K562 (cell line): ENCODE data around the gene LSM8. TPM values are rescaled to one million over a fixed set of nuclear protein-coding genes. Genes with fewer than 3 reads are reported as not detected.
A peak's percentile ranks its signal among the peaks of the same experiment; 100 is the strongest.

Experiments
- CBFA2T2 ChIP-seq: fragments of 450-650 bp; conservative IDR thresholded peaks from 2 replicates; pipeline ENCODE4 v1.6.1; 2017; ENCODE audit warnings: mild to moderate bottlenecking
- CBX3 ChIP-seq, 2 experiments: IDR thresholded peaks; 1 replicate in 1 of 2; 2 replicates in 1 of 2; pipeline ENCODE4 v1.6.1; 2012; ENCODE audit warnings: inconsistent platforms in 2 of 2, low read length in 2 of 2, borderline replicate concordance in 1 of 2, control low read depth in 1 of 2
- CREB1 ChIP-seq, 2 experiments: sonication (generic) in 1 of 2; formaldehyde crosslinking in 1 of 2; IDR thresholded peaks; 2 replicates each; pipeline versions ENCODE4 v1.6.1 to v1.8.0; 2012 to 2022; ENCODE audit warnings: inconsistent platforms in 1 of 2, mild to moderate bottlenecking in 1 of 2, missing genetic modification reagents in 1 of 2, moderate library complexity in 1 of 2
- ELF1 ChIP-seq: fragments of 200-800 bp; sonication (Bioruptor generic); IDR thresholded peaks from 2 replicates; pipeline ENCODE4 v1.6.1; 2016; ENCODE audit warnings: missing genetic modification characterization, missing compliant biosample characterization
- ESRRA ChIP-seq: fragments of 450-650 bp; IDR thresholded peaks from 2 replicates; pipeline ENCODE4 v1.6.1; 2014; ENCODE audit warnings: low read depth, mild to moderate bottlenecking, moderate library complexity, borderline replicate concordance
- GABPB1 ChIP-seq: sonication (generic); formaldehyde crosslinking; IDR thresholded peaks from 2 replicates; pipeline ENCODE4 v1.8.0; 2022; ENCODE audit warnings: mild to moderate bottlenecking, missing genetic modification reagents
- GATAD2B ChIP-seq: fragments of 450-650 bp; IDR thresholded peaks from 2 replicates; pipeline ENCODE4 v1.6.1; 2017; ENCODE audit warnings: mild to moderate bottlenecking, borderline replicate concordance
- IRF2 ChIP-seq: sonication (generic); formaldehyde crosslinking; IDR thresholded peaks from 2 replicates; pipeline ENCODE4 v1.8.1; 2022; ENCODE audit warnings: mild to moderate bottlenecking, missing genetic modification reagents
- JUN ChIP-seq, 2 experiments: sonication (generic) in 1 of 2; formaldehyde crosslinking in 1 of 2; IDR thresholded peaks; 2 replicates each; pipeline versions ENCODE4 v1.6.1 to v1.8.0; 2012 to 2022; ENCODE audit warnings: borderline replicate concordance in 2 of 2, mild to moderate bottlenecking in 2 of 2, improper control_type of control experiment in 1 of 2, low read depth in 1 of 2, low read length in 1 of 2, missing genetic modification reagents in 1 of 2
- POLR2H ChIP-seq: IDR thresholded peaks from 2 replicates; pipeline ENCODE4 v1.6.1; 2016; ENCODE audit warnings: missing genetic modification characterization, low read depth, mild to moderate bottlenecking, control low read depth, missing compliant biosample characterization, moderate library complexity
- PRMT5 ChIP-seq: sonication (generic); formaldehyde crosslinking; IDR thresholded peaks from 2 replicates; pipeline ENCODE4 v1.5.0; 2020; ENCODE audit warnings: missing genetic modification reagents
- RUNX1 ChIP-seq: sonication (generic); IDR thresholded peaks from 2 replicates; pipeline ENCODE4 v1.6.1; 2016; ENCODE audit warnings: antibody characterized with exemption, low read depth
- SIRT6 ChIP-seq: IDR thresholded peaks from one replicate; pipeline ENCODE4 v1.6.1; 2012; ENCODE audit warnings: low read depth, mild to moderate bottlenecking, control low read depth, inconsistent platforms, low read length, moderate library complexity
- SMAD4 ChIP-seq: fragments of 250-450 bp; sonication (Bioruptor Pico); conservative IDR thresholded peaks from 2 replicates; pipeline ENCODE4 v1.8.0; 2021; ENCODE audit warnings: inconsistent platforms, mild to moderate bottlenecking, moderate library complexity
- TARDBP ChIP-seq: fragments of 450-650 bp; IDR thresholded peaks from 2 replicates; pipeline ENCODE4 v1.6.1; 2016
- ZBTB8A ChIP-seq: fragments of 450-650 bp; IDR thresholded peaks from 2 replicates; pipeline ENCODE4 v1.6.1; 2018; ENCODE audit warnings: mild to moderate bottlenecking, moderate library complexity; ENCODE audit not compliant: partially characterized antibody
- ZNF121 ChIP-seq: sonication (generic); formaldehyde crosslinking; conservative IDR thresholded peaks from 2 replicates; pipeline ENCODE4 v1.8.0; 2022; ENCODE audit warnings: missing genetic modification reagents
- ZNF408 ChIP-seq: fragments of 250-450 bp; sonication (Bioruptor Pico); IDR thresholded peaks from 2 replicates; pipeline ENCODE4 v1.4.0; 2020; ENCODE audit warnings: low read depth, mild to moderate bottlenecking, moderate library complexity
- ZNF586 ChIP-seq: fragments of 450-650 bp; formaldehyde crosslinking; conservative IDR thresholded peaks from 2 replicates; pipeline ENCODE4 v1.4.0; 2020; ENCODE audit warnings: mild to moderate bottlenecking, moderate library complexity
- ZNF77 ChIP-seq: fragments of 250-450 bp; sonication (Bioruptor Pico); IDR thresholded peaks from 2 replicates; pipeline ENCODE4 v1.5.0; 2020
- ZNF785 ChIP-seq: fragments of 250-450 bp; sonication (Bioruptor Pico); IDR thresholded peaks from 2 replicates; pipeline ENCODE4 v1.4.0; 2020; ENCODE audit warnings: mild to moderate bottlenecking
- polyA plus RNA-seq, 8 experiments: library from polyadenylated mRNA; depleted of rRNA in 4 of 8; stranded (reverse) in 5 of 8; unstranded in 3 of 8; fragments of >200 nt; fragmentation: Nextera tagmentation in 2 of 8; fragmentation: Illumina TruSeq in 1 of 8; extraction: Ambion mirVana in 2 of 8; extraction: Trizol in 1 of 8; gene quantifications; 2 replicates each; pipeline versions ENCODE4 v1.2.1 to v1.2.3, GENCODE V29; 2011 to 2014; ENCODE audit warnings: inconsistent platforms in 1 of 8, missing spikeins in 1 of 8
- total RNA-seq, 7 experiments: library from RNA; depleted of rRNA in 6 of 7; stranded (reverse); fragments of >200 nt in 6 of 7; fragmentation: Illumina TruSeq in 2 of 7; extraction: Trizol in 2 of 7; gene quantifications; 2 replicates each; pipeline versions ENCODE4 v1.2.1 to v1.2.3, GENCODE V29; 2011 to 2021; ENCODE audit warnings: low replicate concordance in 1 of 7
- TF ChIP-seq, protein P1 (sequence below): fragments of 450-650 bp; IDR thresholded peaks from 2 replicates; pipeline ENCODE4 v1.6.1; 2016; ENCODE audit warnings: missing biosample characterization, missing genetic modification characterization
- TF ChIP-seq, protein P2 (sequence below): fragments of 450-650 bp; formaldehyde crosslinking; IDR thresholded peaks from 2 replicates; pipeline ENCODE4 v1.4.0; 2022; ENCODE audit warnings: missing genetic modification characterization
- TF ChIP-seq, protein P3 (sequence below): fragments of 450-650 bp; IDR thresholded peaks from 2 replicates; pipeline ENCODE4 v1.6.1; 2016; ENCODE audit warnings: low read depth, mild to moderate bottlenecking, moderate library complexity
- TF ChIP-seq, protein P4 (sequence below): fragments of 450-650 bp; formaldehyde crosslinking; IDR thresholded peaks from 2 replicates; pipeline ENCODE4 v1.4.0; 2020; ENCODE audit warnings: mild to moderate bottlenecking, moderate library complexity

Gene LSM8
- total and polyA plus RNA-seq, 9 of the 15 experiments (the other 6 are each of a cell fraction or from before 2014, with no cell fraction given): 81.5 to 340 (median 180) TPM

DNA sequence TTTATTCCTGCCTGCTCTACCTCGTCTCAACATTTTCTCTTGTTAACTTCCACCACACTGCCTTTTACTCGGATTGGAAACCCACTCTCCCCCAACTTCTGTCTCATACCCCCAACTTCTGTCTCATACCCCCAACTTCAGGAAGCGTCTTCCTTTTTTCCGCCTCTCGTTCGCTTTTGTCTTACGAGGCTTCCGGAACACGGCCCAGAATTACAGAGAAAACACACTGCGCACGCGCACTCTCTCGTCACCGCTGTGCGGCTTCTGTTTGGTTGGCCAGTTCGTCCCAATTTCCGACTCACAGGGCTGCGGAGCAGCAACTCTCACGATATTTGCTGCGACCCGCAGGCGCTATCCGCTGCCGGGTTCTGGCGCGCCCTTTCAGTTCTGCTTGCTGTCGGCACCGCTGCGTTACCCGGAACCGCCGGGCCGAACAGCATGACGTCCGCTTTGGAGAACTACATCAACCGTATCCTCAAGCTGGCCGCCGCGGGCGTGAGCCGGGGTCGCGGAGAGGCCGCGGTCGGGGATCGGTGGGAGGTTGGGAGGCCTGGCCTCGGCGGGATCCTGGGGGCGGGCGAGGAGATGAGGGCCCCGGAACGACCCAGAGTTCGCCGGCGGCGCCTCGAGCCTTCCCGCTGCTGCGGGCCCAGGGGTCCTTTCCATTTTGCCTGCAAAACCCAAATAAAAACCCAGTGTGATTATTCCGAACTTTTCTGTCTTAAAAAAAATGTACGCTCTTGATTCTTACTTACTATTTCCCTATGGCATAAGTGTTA is at the start of gene LSM8 (continued):
- TF ChIP-seq ZNF586 (CRISPR knock-in tag) (no peak), ZNF785 (CRISPR knock-in tag) (no peak), ESRRA (peak; percentile 44; the same call in 1 of the 2 replicates), IRF2 (CRISPR knock-in tag) (no peak), CBX3 (IDR thresholded peaks at IDR 0.05; ENCODE audit: borderline replicate concordance in 1 of 2, low read length in 2 of 2) (no peak; a peak in 1 of 3 replicates), ZNF77 (CRISPR knock-in tag) (no peak), SIRT6 (no peak), CREB1 (IDR thresholded peaks at IDR 0.05) (peak; percentile 79), CREB1 (CRISPR knock-in tag; IDR thresholded peaks at IDR 0.05) (peak; percentile 79), PRMT5 (CRISPR knock-in tag) (no peak), ELF1 (peak; percentile 97), POLR2H (tag) (peak; percentile 97), GABPB1 (CRISPR knock-in tag) (peak; percentile 82), ZBTB8A (no peak), ZNF121 (CRISPR knock-in tag) (no peak), RUNX1 (no peak), GATAD2B (no peak), SMAD4 (CRISPR knock-in tag) (peak; percentile 79), CBFA2T2 (no peak), ZNF408 (CRISPR knock-in tag) (no peak), TARDBP (no peak), JUN (IDR thresholded peaks at IDR 0.05; ENCODE audit: borderline replicate concordance, low read depth, low read length) (no peak; the same call in 1 of the 2 replicates), JUN (CRISPR knock-in tag; IDR thresholded peaks at IDR 0.05; ENCODE audit: borderline replicate concordance) (peak; percentile 85; the same call in 1 of the 2 replicates)
- TF ChIP-seq, protein P1, sequence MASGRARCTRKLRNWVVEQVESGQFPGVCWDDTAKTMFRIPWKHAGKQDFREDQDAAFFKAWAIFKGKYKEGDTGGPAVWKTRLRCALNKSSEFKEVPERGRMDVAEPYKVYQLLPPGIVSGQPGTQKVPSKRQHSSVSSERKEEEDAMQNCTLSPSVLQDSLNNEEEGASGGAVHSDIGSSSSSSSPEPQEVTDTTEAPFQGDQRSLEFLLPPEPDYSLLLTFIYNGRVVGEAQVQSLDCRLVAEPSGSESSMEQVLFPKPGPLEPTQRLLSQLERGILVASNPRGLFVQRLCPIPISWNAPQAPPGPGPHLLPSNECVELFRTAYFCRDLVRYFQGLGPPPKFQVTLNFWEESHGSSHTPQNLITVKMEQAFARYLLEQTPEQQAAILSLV: no peak
- TF ChIP-seq, protein P2, sequence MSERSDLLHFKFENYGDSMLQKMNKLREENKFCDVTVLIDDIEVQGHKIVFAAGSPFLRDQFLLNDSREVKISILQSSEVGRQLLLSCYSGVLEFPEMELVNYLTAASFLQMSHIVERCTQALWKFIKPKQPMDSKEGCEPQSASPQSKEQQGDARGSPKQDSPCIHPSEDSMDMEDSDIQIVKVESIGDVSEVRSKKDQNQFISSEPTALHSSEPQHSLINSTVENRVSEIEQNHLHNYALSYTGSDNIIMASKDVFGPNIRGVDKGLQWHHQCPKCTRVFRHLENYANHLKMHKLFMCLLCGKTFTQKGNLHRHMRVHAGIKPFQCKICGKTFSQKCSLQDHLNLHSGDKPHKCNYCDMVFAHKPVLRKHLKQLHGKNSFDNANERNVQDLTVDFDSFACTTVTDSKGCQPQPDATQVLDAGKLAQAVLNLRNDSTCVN (CRISPR knock-in tag): peak; percentile 99
- TF ChIP-seq, protein P3, sequence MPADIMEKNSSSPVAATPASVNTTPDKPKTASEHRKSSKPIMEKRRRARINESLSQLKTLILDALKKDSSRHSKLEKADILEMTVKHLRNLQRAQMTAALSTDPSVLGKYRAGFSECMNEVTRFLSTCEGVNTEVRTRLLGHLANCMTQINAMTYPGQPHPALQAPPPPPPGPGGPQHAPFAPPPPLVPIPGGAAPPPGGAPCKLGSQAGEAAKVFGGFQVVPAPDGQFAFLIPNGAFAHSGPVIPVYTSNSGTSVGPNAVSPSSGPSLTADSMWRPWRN: no peak
- TF ChIP-seq, protein P4, sequence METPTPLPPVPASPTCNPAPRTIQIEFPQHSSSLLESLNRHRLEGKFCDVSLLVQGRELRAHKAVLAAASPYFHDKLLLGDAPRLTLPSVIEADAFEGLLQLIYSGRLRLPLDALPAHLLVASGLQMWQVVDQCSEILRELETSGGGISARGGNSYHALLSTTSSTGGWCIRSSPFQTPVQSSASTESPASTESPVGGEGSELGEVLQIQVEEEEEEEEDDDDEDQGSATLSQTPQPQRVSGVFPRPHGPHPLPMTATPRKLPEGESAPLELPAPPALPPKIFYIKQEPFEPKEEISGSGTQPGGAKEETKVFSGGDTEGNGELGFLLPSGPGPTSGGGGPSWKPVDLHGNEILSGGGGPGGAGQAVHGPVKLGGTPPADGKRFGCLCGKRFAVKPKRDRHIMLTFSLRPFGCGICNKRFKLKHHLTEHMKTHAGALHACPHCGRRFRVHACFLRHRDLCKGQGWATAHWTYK (CRISPR knock-in tag): no peak; the same call in none of the 2 replicates
